ENCODE data around the gene ALOX15.

GRCh38 chr17:4583782-4584100 is 57.7 kb downstream of the ALOX15 start:
- no peak for TF ChIP-seq CTCF (IDR thresholded peaks at IDR 0.05; ENCODE audit: insufficient read depth, low read length, poor library complexity, severe bottlenecking)
- TF ChIP-seq EZH2phosphoT487 (conservative IDR thresholded peaks at IDR 0.05; ENCODE audit: low read length), result no peak

All from SU-DHL-6 (cell line).